Measurements from ENCODE around the gene MRPS22.

DNA sequence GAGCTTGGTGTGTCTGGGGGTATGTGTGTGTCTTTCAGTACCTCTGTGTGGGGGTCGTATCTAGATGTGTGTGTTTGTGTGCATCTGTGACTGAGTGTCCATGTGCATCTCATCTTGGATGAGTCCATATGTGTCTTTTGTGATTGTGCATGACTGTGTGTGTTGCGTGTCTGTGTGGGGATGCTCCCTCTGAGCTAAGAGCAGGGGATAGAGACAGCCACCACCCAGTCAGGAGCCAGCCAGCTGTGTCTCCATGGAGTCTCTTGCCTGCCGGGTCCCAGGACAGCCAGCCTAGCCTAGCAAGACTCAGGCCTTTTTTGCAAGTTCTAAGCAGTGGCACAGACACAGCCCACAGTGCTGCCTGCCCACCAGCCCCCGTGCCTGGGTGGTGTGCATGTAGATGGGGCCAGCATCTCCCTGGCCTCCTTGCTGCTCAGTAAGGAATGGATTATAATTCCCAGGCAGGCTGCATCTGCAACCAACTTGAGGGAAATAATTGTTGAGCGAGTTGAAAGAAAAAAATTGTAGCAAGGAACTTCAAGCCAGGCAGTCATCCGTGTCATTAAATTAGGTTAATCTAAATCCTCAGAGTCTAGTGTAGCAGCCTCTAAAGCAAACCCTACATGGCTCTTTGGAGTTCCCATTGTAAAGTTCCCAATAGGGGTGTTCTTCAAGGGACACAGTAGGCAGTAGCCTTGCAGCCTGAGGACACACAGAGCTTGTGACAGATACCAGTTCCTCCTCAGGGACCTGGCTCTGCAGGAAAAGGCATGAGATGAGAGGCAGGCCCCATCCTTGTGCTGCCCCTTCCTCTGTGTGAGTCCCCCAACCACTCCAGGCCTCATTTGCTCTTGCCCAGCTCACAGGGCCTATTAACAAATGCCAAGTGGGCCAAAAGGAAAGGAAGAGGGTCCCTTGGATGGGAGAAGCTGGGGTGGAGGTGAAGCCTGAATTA, 35.9 kb upstream of the MRPS22 start:
- TF ChIP-seq REST (IDR thresholded peaks at IDR 0.05; ENCODE audit: insufficient read depth in 1 of 2, low read depth in 2 of 2, low read length in 2 of 2): no peak
- no peak for TF ChIP-seq POLR2AphosphoS5 (IDR thresholded peaks at IDR 0.05; ENCODE audit: low read depth, low read length)
- no peak for TF ChIP-seq FOXP2 (optimal IDR thresholded peaks at IDR 0.05; ENCODE audit: borderline replicate concordance, extremely low read depth, extremely low read length, insufficient read depth)
- no peak for TF ChIP-seq TAF1 (IDR thresholded peaks at IDR 0.05; ENCODE audit: borderline replicate concordance, insufficient read depth, low read length)
- TF ChIP-seq SIN3A (IDR thresholded peaks at IDR 0.05; ENCODE audit: borderline replicate concordance, insufficient read depth, low read length): no peak
